HTERT RPE-1 (cell line): ENCODE results near the gene ANKRD11.
"Not testable (repeated sequence)": the region's sequence is repeated elsewhere in the genome, so short reads cannot be mapped to it uniquely, and the experiment has no call there.

Source experiments
- in situ Hi-C: fragments of 300-500 bp; cut with MboI; formaldehyde crosslinking; loops from 4 replicates; pipeline ENCODE4 v1.14.3; 2020; ENCODE audit warnings: low sequenced_read_pairs

The ANKRD11 gene

GRCh38 chr16:89304941-89305705 lies 185.2 kb downstream of the ANKRD11 start:
- in situ Hi-C loops, result no loop called here

- in situ Hi-C loops, result no loop called here
These were observed 186.0 kb downstream of the ANKRD11 start for GRCh38 chr16:89304181-89304851.

GRCh38 chr16:89303617-89304016 lies 186.7 kb downstream of the ANKRD11 start:
- in situ Hi-C loops, result no loop called here

GRCh38 chr16:89300976-89301360 lies 189.4 kb downstream of the ANKRD11 start:
- in situ Hi-C loops, result no loop called here

- in situ Hi-C loops, result no loop called here
These were observed 189.9 kb downstream of the ANKRD11 start for GRCh38 chr16:89300311-89300975.

- in situ Hi-C loops, result not testable (repeated sequence)
These were observed 190.8 kb downstream of the ANKRD11 start for GRCh38 chr16:89299357-89300111.

- in situ Hi-C loops, result no loop called here
These were observed 191.6 kb downstream of the ANKRD11 start for GRCh38 chr16:89298623-89299225.

GRCh38 chr16:89297910-89298545 lies 192.3 kb downstream of the ANKRD11 start:
- in situ Hi-C loops, result no loop called here

GRCh38 chr16:89297156-89297874 lies 193.0 kb downstream of the ANKRD11 start:
- in situ Hi-C loops, result no loop called here

GRCh38 chr16:89295915-89296314 lies 194.4 kb downstream of the ANKRD11 start:
- in situ Hi-C loops, result no loop called here

- in situ Hi-C loops, result no loop called here
These were observed 195.1 kb downstream of the ANKRD11 start for GRCh38 chr16:89295071-89295900.

- in situ Hi-C loops, result no loop called here
These were observed 195.9 kb downstream of the ANKRD11 start for GRCh38 chr16:89294486-89294885.

GRCh38 chr16:89293276-89294143 lies 196.9 kb downstream of the ANKRD11 start:
- in situ Hi-C loops, result no loop called here

GRCh38 chr16:89292443-89293078 lies 197.8 kb downstream of the ANKRD11 start:
- in situ Hi-C loops, result no loop called here

GRCh38 chr16:89291776-89292175 lies 198.6 kb downstream of the ANKRD11 start:
- in situ Hi-C loops, result no loop called here

- in situ Hi-C loops, result no loop called here
These were observed 199.0 kb downstream of the ANKRD11 start for GRCh38 chr16:89291363-89291762.

- in situ Hi-C loops, result no loop called here
These were observed 199.5 kb downstream of the ANKRD11 start for GRCh38 chr16:89290887-89291286.
